ENCODE data around the gene GATA3. TPM values are rescaled to one million over a fixed set of nuclear protein-coding genes. Genes with fewer than 3 reads are reported as not detected.

The GATA3 gene
- not detected in 2 replicates for total RNA-seq (2014; rRNA removed; shearing (Covaris generic))
- polyA plus RNA-seq (2016; fragmentation: Nextera tagmentation; extraction: Ambion mirVana), result not detected in 2 replicates

DNA sequence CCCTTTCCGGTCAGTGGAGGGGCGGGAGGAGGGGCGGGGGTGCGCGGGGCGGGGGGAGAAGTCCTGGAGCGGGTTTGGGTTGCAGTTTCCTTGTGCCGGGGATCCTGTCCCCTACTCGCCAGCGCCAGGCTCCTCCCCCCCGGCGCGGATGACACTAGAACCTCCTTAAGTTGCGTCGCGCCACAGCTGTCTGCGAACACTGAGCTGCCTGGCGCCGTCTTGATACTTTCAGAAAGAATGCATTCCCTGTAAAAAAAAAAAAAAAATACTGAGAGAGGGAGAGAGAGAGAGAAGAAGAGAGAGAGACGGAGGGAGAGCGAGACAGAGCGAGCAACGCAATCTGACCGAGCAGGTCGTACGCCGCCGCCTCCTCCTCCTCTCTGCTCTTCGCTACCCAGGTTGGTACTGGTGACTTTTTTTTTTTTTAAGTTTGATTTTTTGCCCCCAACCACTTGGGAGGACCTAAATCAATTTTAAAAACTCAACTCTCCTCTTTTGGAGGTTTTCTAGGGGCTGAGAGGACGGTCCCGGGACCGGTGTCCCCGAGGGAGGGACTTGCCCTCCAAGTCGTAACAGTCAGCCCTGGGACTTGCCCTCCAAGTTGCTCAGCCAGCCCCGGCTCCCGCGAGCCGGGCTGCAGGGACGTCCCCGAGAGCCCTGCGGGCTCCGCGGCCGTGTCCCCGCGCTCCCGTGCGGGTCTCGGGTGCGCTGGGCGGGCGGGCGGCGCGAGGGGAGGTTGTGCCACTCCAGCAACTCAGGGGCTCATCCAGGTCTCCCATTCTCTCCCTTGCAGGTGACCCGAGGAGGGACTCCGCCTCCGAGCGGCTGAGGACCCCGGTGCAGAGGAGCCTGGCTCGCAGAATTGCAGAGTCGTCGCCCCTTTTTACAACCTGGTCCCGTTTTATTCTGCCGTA is at the start of gene GATA3:
GATA3 (plus strand) TSS at position 195 of the 914 bp plus-strand sequence. CDS start 968 bp downstream, outside the sequence.
- peak; percentile 86 for TF ChIP-seq EZH2 (IDR thresholded peaks at IDR 0.05; ENCODE audit: insufficient read depth, poor library complexity, severe bottlenecking)
- TF ChIP-seq EZH2phosphoT487 (IDR thresholded peaks at IDR 0.05; ENCODE audit: insufficient read depth, low read depth), result no peak
- peak within 1 kb of the TSS; percentile 57 for H3K4me3 ChIP-seq
- 0 out of 2 replicates have a peak, but pooled peaks cover 3% of the 10 kb centered on the region for H3K4me1 ChIP-seq (ENCODE audit: insufficient read depth)
- in situ Hi-C loops (cut with MboI), result no loop called here
- peak within 1 kb of the TSS; percentile 62 for H3K4me2 ChIP-seq (ENCODE audit: unreplicated experiment)
- H3K9me3 ChIP-seq (ENCODE audit: low read depth), result no peaks in the 10 kb centered on the region
- no peak within 1 kb of the TSS for H3K27ac ChIP-seq
- H3K36me3 ChIP-seq (ENCODE audit: low read depth), result no peaks in the 10 kb centered on the region
- DNase-seq, result peak; percentile 46
- no peaks in the 10 kb centered on the region for H3F3A ChIP-seq (ENCODE audit: insufficient read depth)
- H3K79me2 ChIP-seq (ENCODE audit: insufficient read depth), result no peaks in the 10 kb centered on the region
- H3K9me2 ChIP-seq (ENCODE audit: insufficient read depth), result no peaks in the 10 kb centered on the region
- 12 to 15% methylated on average over 46 to 57 of the region's 65 CpGs for WGBS, 2 experiments (ENCODE audit: low coverage in 1 of 2, low lambda C conversion rate in 2 of 2, missing lambda C conversion rate in 2 of 2)
- no peaks in the 10 kb centered on the region for H4K20me1 ChIP-seq (ENCODE audit: insufficient read depth)
- no peak within 1 kb of the TSS for H3K9ac ChIP-seq
- H3K27me3 ChIP-seq (replicated peaks; ENCODE audit: insufficient read depth), result peaks cover 77% of the 10 kb centered on the region
- H2AFZ ChIP-seq, result peak within 1 kb of the TSS; percentile 20; the same call in 1 of the 2 replicates

DNA sequence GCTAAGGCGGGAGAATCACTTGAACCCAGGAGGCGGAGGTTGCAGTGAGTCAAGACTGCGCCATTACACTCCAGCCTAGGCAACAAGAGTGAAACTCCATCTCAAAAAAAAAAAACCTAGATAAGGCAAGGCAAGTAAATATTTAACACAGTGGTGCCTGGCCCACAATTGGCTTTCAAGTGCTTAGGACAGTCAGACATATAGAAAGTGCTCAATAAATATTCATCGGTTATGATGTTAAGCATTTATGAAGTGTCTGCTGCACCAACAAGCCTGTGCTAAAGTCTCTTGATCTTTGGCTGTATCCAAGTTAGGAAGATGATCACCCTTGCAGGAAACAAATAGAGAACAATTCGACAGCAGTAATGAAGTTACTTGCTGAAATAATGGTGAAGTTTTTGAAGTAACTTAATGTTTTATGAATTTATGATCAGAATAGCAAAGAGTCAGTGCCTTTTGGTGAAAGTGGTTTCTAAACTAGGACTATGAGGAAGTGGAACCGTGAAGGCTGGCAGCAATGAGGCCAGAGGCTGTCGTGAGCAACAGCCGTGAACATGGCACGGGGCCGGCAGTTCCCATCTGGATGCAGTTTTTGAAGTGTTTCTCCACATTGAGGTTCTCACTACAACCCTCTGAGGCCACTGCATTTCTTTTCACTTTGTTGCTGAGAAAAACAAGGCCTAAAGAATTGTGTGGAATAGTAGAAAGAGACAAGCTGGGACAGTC is 48.1 kb upstream of the GATA3 start:
- 68 to 70% methylated on average over 8 to 10 of the region's 10 CpGs for WGBS, 2 experiments (ENCODE audit: low coverage in 1 of 2, low lambda C conversion rate in 2 of 2, missing lambda C conversion rate in 2 of 2)
- Histone ChIP-seq H3K4me2 (ENCODE audit: unreplicated experiment) (no peak overlapping the region), H3K27me3 (replicated peaks; ENCODE audit: insufficient read depth) (no peaks in the 10 kb centered on the region), H4K20me1 (ENCODE audit: insufficient read depth) (no peaks in the 10 kb centered on the region), H2AFZ (no peak overlapping the region), H3K4me1 (ENCODE audit: insufficient read depth) (no peaks in the 10 kb centered on the region), H3K4me3 (no peak overlapping the region), H3K9ac (no peak overlapping the region), H3K79me2 (ENCODE audit: insufficient read depth) (no peaks in the 10 kb centered on the region), H3K36me3 (ENCODE audit: low read depth) (no peaks in the 10 kb centered on the region), H3F3A (ENCODE audit: insufficient read depth) (no peaks in the 10 kb centered on the region), H3K9me2 (ENCODE audit: insufficient read depth) (no peaks in the 10 kb centered on the region), H3K9me3 (ENCODE audit: low read depth) (peaks cover 5% of the 10 kb centered on the region), H3K27ac (no peak overlapping the region)
- DNase-seq, result no peak
- in situ Hi-C loops (cut with MboI), result no loop called here
- TF ChIP-seq EZH2 (IDR thresholded peaks at IDR 0.05; ENCODE audit: insufficient read depth, poor library complexity, severe bottlenecking) (no peak), EZH2phosphoT487 (IDR thresholded peaks at IDR 0.05; ENCODE audit: insufficient read depth, low read depth) (no peak)

- 98 to 99% methylated on average over 32 to 38 of the region's 38 CpGs for WGBS, 2 experiments (ENCODE audit: low coverage in 1 of 2, low lambda C conversion rate in 2 of 2, missing lambda C conversion rate in 2 of 2)
- H2AFZ ChIP-seq, result no peak overlapping the region
- H3K4me1 ChIP-seq (ENCODE audit: insufficient read depth), result no peaks in the 10 kb centered on the region
- in situ Hi-C loops (cut with MboI), result no loop called here
- no peaks in the 10 kb centered on the region for H3K27me3 ChIP-seq (replicated peaks; ENCODE audit: insufficient read depth)
- no peak overlapping the region for H3K27ac ChIP-seq
- no peaks in the 10 kb centered on the region for H3K79me2 ChIP-seq (ENCODE audit: insufficient read depth)
- H3K9ac ChIP-seq, result no peak overlapping the region
- H3F3A ChIP-seq (ENCODE audit: insufficient read depth), result no peaks in the 10 kb centered on the region
- no peaks in the 10 kb centered on the region; the same call in 1 of the 2 replicates for H3K36me3 ChIP-seq (ENCODE audit: low read depth)
- H3K9me2 ChIP-seq (ENCODE audit: insufficient read depth), result no peaks in the 10 kb centered on the region
- no peaks in the 10 kb centered on the region for H4K20me1 ChIP-seq (ENCODE audit: insufficient read depth)
- TF ChIP-seq EZH2 (IDR thresholded peaks at IDR 0.05; ENCODE audit: insufficient read depth, poor library complexity, severe bottlenecking) (no peak), EZH2phosphoT487 (IDR thresholded peaks at IDR 0.05; ENCODE audit: insufficient read depth, low read depth) (no peak)
- peaks cover 5% of the 10 kb centered on the region for H3K9me3 ChIP-seq (ENCODE audit: low read depth)
- no peak for DNase-seq
- H3K4me3 ChIP-seq, result no peak overlapping the region
- H3K4me2 ChIP-seq (ENCODE audit: unreplicated experiment), result no peak overlapping the region
Measured at GRCh38 chr10:8009031-8009430, 45.5 kb upstream of the GATA3 start.

GRCh38 chr10:8013006-8013405 is 41.5 kb upstream of the GATA3 start:
- in situ Hi-C loops (cut with MboI), result no loop called here

More at GRCh38 chr10:8013006-8013405, 41.5 kb upstream of the GATA3 start:
- Histone ChIP-seq H3K4me2 (ENCODE audit: unreplicated experiment) (no peak overlapping the region), H3K9me3 (ENCODE audit: low read depth) (no peaks in the 10 kb centered on the region), H3K79me2 (ENCODE audit: insufficient read depth) (no peaks in the 10 kb centered on the region), H3K27me3 (replicated peaks; ENCODE audit: insufficient read depth) (no peaks in the 10 kb centered on the region), H2AFZ (no peak overlapping the region), H4K20me1 (ENCODE audit: insufficient read depth) (no peaks in the 10 kb centered on the region), H3K27ac (no peak overlapping the region), H3K9ac (no peak overlapping the region), H3K4me1 (ENCODE audit: insufficient read depth) (0 out of 2 replicates have a peak, but pooled peaks cover 5% of the 10 kb centered on the region), H3F3A (ENCODE audit: insufficient read depth) (no peaks in the 10 kb centered on the region), H3K9me2 (ENCODE audit: insufficient read depth) (no peaks in the 10 kb centered on the region), H3K36me3 (ENCODE audit: low read depth) (no peaks in the 10 kb centered on the region; the same call in 1 of the 2 replicates), H3K4me3 (no peak overlapping the region)
- WGBS, 2 experiments (ENCODE audit: low coverage in 1 of 2, low lambda C conversion rate in 2 of 2, missing lambda C conversion rate in 2 of 2), result 95 to 96% methylated on average over 1 of the region's 1 CpG
- TF ChIP-seq EZH2 (IDR thresholded peaks at IDR 0.05; ENCODE audit: insufficient read depth, poor library complexity, severe bottlenecking) (no peak), EZH2phosphoT487 (IDR thresholded peaks at IDR 0.05; ENCODE audit: insufficient read depth, low read depth) (no peak)
- no peak for DNase-seq

Data from GM23248 (cell line).